ENCODE data around the gene CDH4.

DNA sequence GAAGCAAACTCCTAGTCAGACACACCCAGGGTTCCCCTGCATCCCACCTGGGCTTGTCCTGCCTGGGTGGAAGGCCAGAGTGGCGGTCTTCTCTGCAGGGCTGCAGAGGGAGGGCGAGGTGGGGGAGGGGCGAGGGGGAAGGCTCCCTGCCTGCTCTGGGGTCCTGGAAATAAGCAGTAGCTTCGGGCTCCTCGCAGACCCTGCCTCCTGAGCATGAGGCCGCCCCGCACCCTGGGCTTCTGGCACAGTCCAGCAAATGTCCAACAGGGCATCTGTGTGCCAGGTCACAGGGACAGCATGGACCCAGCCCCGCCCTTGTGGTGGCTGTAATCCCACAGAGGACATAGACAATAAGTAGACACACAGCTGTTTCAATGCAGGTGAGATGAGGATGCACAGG is 619.9 kb downstream of the CDH4 start:
- TF ChIP-seq CTCF (IDR thresholded peaks at IDR 0.05; ENCODE audit: insufficient read depth, low read length): no peak
- TF ChIP-seq, protein P1, sequence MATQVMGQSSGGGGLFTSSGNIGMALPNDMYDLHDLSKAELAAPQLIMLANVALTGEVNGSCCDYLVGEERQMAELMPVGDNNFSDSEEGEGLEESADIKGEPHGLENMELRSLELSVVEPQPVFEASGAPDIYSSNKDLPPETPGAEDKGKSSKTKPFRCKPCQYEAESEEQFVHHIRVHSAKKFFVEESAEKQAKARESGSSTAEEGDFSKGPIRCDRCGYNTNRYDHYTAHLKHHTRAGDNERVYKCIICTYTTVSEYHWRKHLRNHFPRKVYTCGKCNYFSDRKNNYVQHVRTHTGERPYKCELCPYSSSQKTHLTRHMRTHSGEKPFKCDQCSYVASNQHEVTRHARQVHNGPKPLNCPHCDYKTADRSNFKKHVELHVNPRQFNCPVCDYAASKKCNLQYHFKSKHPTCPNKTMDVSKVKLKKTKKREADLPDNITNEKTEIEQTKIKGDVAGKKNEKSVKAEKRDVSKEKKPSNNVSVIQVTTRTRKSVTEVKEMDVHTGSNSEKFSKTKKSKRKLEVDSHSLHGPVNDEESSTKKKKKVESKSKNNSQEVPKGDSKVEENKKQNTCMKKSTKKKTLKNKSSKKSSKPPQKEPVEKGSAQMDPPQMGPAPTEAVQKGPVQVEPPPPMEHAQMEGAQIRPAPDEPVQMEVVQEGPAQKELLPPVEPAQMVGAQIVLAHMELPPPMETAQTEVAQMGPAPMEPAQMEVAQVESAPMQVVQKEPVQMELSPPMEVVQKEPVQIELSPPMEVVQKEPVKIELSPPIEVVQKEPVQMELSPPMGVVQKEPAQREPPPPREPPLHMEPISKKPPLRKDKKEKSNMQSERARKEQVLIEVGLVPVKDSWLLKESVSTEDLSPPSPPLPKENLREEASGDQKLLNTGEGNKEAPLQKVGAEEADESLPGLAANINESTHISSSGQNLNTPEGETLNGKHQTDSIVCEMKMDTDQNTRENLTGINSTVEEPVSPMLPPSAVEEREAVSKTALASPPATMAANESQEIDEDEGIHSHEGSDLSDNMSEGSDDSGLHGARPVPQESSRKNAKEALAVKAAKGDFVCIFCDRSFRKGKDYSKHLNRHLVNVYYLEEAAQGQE (IDR thresholded peaks at IDR 0.05; ENCODE audit: insufficient replicate concordance, low read depth): no peak
